Measurements from ENCODE around the gene WFDC12. TPM values are rescaled to one million over a fixed set of nuclear protein-coding genes. Genes with fewer than 3 reads are reported as not detected.
A peak's percentile ranks its signal among the peaks of the same experiment; 100 is the strongest.

WFDC12 gene
- total RNA-seq, 1 donor from 2014 or later = not detected

DNA sequence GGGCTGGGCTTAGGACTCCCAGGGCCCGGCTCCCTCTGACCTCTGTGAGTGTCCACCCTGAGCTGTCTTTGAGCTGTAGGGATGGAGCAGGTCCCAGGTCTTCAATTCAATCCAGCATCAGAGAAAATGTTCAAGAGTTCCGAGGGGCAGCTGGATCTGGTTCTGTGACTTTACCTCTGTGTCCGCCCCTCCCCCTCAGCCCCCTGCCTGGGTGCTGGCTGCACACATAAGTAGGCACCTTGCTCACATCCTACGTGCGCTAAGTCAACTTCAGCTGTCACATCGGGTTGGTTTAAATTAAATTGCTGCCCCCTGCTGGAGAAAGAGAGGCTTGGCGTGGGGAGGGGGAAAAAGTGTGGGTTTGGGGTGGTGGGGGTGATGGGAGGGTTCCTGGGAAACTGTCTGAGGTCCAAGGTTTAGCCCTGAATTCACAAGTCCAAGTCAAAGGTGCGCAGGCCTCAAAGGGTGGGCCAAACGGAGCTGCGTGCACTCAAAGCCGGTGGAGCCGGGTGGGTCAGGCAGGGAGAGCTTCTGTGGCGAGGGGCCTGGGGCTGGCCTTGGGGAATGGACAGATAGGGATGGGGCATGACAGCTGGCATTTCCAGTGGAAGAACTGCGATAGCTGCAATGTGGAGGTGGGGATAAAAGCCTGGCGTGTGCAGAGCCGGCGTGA lies 12.3 kb downstream of the WFDC12 start:
- Mint-ChIP-seq H3K36me3 (ENCODE audit: low read depth, unreplicated experiment) (no peaks in the 10 kb centered on the region), H3K9me3 (ENCODE audit: unreplicated experiment) (no peaks in the 10 kb centered on the region), H3K4me3 (ENCODE audit: unreplicated experiment) (no peak overlapping the region), H3K27ac (ENCODE audit: unreplicated experiment) (no peak overlapping the region), H3K27me3 (ENCODE audit: unreplicated experiment) (peaks cover 13% of the 10 kb centered on the region), H3K4me1 (ENCODE audit: unreplicated experiment) (peaks cover 2% of the 10 kb centered on the region)
- DNase-seq (ENCODE audit: low spot score) = no peak
- TF ChIP-seq CTCF (IDR thresholded peaks at IDR 0.05; ENCODE audit: unreplicated experiment) = peak; percentile 80

- Mint-ChIP-seq H3K4me1 (ENCODE audit: unreplicated experiment) (peaks cover 2% of the 10 kb centered on the region), H3K9me3 (ENCODE audit: unreplicated experiment) (no peaks in the 10 kb centered on the region), H3K4me3 (ENCODE audit: unreplicated experiment) (no peak overlapping the region), H3K27ac (ENCODE audit: unreplicated experiment) (no peak overlapping the region), H3K36me3 (ENCODE audit: low read depth, unreplicated experiment) (no peaks in the 10 kb centered on the region), H3K27me3 (ENCODE audit: unreplicated experiment) (peaks cover 10% of the 10 kb centered on the region)
- no peak for TF ChIP-seq CTCF (IDR thresholded peaks at IDR 0.05; ENCODE audit: unreplicated experiment)
- DNase-seq (ENCODE audit: low spot score) = no peak
Observed at GRCh38 chr20:45111285-45111684, 13.0 kb downstream of the WFDC12 start.

DNA sequence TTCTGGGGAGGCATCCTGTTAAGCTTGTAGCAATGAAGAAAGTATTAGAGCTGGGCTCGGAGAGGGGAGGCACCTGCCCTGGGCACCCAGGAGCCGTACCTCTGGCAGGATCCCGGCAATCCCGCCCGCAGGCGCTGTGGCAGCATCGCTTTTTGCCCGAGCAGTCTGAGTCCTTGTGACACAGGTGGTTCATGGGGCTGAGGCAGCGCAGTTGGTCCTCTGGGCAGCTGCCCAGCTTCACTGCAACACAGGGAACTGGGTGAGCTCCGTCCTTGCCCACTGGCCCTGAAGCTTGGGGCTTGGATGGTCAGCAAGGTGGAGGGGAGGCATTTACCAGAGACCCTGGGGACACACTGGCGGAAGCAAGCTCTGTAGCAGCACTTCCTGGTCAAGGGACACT lies 14.0 kb downstream of the WFDC12 start:
- DNase-seq (ENCODE audit: low spot score) = no peak
- no peak overlapping the region for H3K27ac Mint-ChIP-seq (ENCODE audit: unreplicated experiment)
- no peak for TF ChIP-seq CTCF (IDR thresholded peaks at IDR 0.05; ENCODE audit: unreplicated experiment)

GRCh38 chr20:45109634-45110033 lies 14.6 kb downstream of the WFDC12 start:
- Mint-ChIP-seq H3K27me3 (ENCODE audit: unreplicated experiment) (peaks cover 8% of the 10 kb centered on the region), H3K36me3 (ENCODE audit: low read depth, unreplicated experiment) (no peaks in the 10 kb centered on the region), H3K4me3 (ENCODE audit: unreplicated experiment) (no peak overlapping the region), H3K4me1 (ENCODE audit: unreplicated experiment) (peaks cover 2% of the 10 kb centered on the region), H3K9me3 (ENCODE audit: unreplicated experiment) (no peaks in the 10 kb centered on the region), H3K27ac (ENCODE audit: unreplicated experiment) (no peak overlapping the region)
- TF ChIP-seq CTCF (IDR thresholded peaks at IDR 0.05; ENCODE audit: unreplicated experiment) = no peak
- no peak for DNase-seq (ENCODE audit: low spot score)

More for the DNA sequence above, 14.0 kb downstream of the WFDC12 start:
- H3K36me3 Mint-ChIP-seq (ENCODE audit: low read depth, unreplicated experiment) = no peaks in the 10 kb centered on the region
- H3K27me3 Mint-ChIP-seq (ENCODE audit: unreplicated experiment) = peaks cover 10% of the 10 kb centered on the region
- peaks cover 2% of the 10 kb centered on the region for H3K4me1 Mint-ChIP-seq (ENCODE audit: unreplicated experiment)
- no peak overlapping the region for H3K4me3 Mint-ChIP-seq (ENCODE audit: unreplicated experiment)
- H3K9me3 Mint-ChIP-seq (ENCODE audit: unreplicated experiment) = no peaks in the 10 kb centered on the region

DNA sequence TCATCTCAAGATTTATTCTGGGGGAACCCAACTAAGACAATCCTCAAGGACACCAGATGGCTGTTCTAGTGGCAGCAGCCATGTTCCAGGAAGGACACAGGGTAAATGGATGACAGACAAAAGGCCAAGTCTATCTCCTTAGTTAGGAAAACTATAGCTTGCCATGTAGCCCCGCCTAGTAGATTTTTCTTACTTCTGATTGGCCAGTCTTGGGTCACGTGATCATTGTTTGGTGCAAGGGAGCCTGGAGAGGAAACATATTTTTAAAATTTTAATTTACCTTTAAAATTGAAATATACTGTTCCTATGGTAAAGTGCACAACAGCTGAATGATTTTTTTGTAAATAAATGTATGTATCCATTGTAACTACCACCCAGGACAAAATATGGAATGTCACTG lies 18.9 kb downstream of the WFDC12 start:
- H3K4me1 Mint-ChIP-seq (ENCODE audit: unreplicated experiment) = no peaks in the 10 kb centered on the region
- H3K9me3 Mint-ChIP-seq (ENCODE audit: unreplicated experiment) = no peaks in the 10 kb centered on the region
- H3K27me3 Mint-ChIP-seq (ENCODE audit: unreplicated experiment) = peaks cover 11% of the 10 kb centered on the region
- H3K36me3 Mint-ChIP-seq (ENCODE audit: low read depth, unreplicated experiment) = no peaks in the 10 kb centered on the region
- DNase-seq (ENCODE audit: low spot score) = no peak
- H3K4me3 Mint-ChIP-seq (ENCODE audit: unreplicated experiment) = no peak overlapping the region
- H3K27ac Mint-ChIP-seq (ENCODE audit: unreplicated experiment) = no peak overlapping the region
- TF ChIP-seq CTCF (IDR thresholded peaks at IDR 0.05; ENCODE audit: unreplicated experiment) = no peak
